Activated CD4-positive, alpha-beta T cell treated with anti-CD3 and anti-CD28 coated beads, Interleukin-2, amount 10 ng/mL, durations not matched to agents 24 days and 14 days (primary cell): ENCODE data around the gene PKD1. TPM values are rescaled to one million over a fixed set of nuclear protein-coding genes. Genes with fewer than 3 reads are reported as not detected.
"Not testable (repeated sequence)": the region's sequence is repeated elsewhere in the genome, so short reads cannot be mapped to it uniquely, and the experiment has no call there.

Source experiments
- DNase-seq: peaks from one replicate; pipeline ENCODE4 v3.0.0; 2022
- H3K27ac Mint-ChIP-seq: one replicate; pipeline ENCODE4 v1.8.0; 2022; ENCODE audit warnings: mild to moderate bottlenecking, mixed read lengths
- H3K27me3 Mint-ChIP-seq: one replicate; pipeline ENCODE4 v1.8.0; 2022; ENCODE audit warnings: mixed read lengths
- H3K36me3 Mint-ChIP-seq: one replicate; pipeline ENCODE4 v1.8.0; 2022; ENCODE audit warnings: low read depth, mild to moderate bottlenecking, mixed read lengths
- H3K4me1 Mint-ChIP-seq: one replicate; pipeline ENCODE4 v1.8.0; 2021; ENCODE audit warnings: mixed read lengths
- H3K4me3 Mint-ChIP-seq: one replicate; pipeline ENCODE4 v1.8.0; 2022; ENCODE audit warnings: mild to moderate bottlenecking, moderate library complexity, mixed read lengths
- H3K9me3 Mint-ChIP-seq: one replicate; pipeline ENCODE4 v1.8.0; 2021; ENCODE audit warnings: mixed read lengths
- intact Hi-C: fragments of 100-400 bp; cut with micrococcal nuclease; formaldehyde crosslinking; loops from one replicate; pipeline ENCODE4 v1.15.1; 2023
- total RNA-seq: library from RNA; stranded (reverse); gene quantifications from 2 replicates; pipeline ENCODE4 v1.2.3, GENCODE V29; 2022

Gene PKD1
- total RNA-seq, 1 donor from 2014 or later, result 93.3 TPM

DNA sequence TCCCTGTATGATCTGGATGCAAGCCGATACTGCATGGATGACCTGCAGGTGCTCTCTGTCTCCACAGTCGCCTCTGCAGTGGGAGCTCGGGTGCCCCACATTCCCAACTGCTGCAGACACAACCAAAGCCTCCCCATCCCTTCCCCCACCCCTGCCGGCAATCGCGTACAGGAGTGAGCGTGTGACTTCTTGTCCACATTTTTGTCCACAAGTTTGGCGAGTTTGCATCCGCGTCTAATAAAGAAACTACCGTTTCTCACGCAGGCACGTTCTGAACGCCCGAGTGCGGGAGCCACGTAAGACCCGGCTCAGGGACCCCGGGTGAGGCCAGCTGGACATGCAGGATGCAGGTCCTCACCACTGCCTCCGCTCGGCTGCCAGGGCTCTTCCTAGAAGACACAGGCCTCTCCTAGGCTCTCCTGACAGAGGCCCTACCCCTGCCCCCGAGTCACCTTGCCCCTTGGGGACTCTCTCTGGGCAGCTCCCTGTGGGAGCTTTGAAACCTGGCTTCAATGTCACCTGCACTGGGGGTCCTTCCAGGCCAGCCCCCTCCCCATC lies 5.7 kb downstream of the PKD1 start:
- H3K36me3 Mint-ChIP-seq, H3K4me1 Mint-ChIP-seq, H3K27me3 Mint-ChIP-seq, DNase-seq, H3K27ac Mint-ChIP-seq, H3K4me3 Mint-ChIP-seq, H3K9me3 Mint-ChIP-seq, intact Hi-C loops: not testable (repeated sequence)

- intact Hi-C loops, H3K4me3 Mint-ChIP-seq, H3K4me1 Mint-ChIP-seq, DNase-seq, H3K36me3 Mint-ChIP-seq, H3K27ac Mint-ChIP-seq, H3K9me3 Mint-ChIP-seq, H3K27me3 Mint-ChIP-seq: not testable (repeated sequence)
These were observed 6.4 kb downstream of the PKD1 start for GRCh38 chr16:2129251-2129650.

- H3K27ac Mint-ChIP-seq, H3K9me3 Mint-ChIP-seq, H3K4me3 Mint-ChIP-seq, H3K36me3 Mint-ChIP-seq, intact Hi-C loops, DNase-seq, H3K4me1 Mint-ChIP-seq, H3K27me3 Mint-ChIP-seq: not testable (repeated sequence)
These were observed 7.9 kb downstream of the PKD1 start for GRCh38 chr16:2127630-2128280.

GRCh38 chr16:2126928-2127556 lies 8.7 kb downstream of the PKD1 start:
- H3K27me3 Mint-ChIP-seq, H3K9me3 Mint-ChIP-seq, H3K4me3 Mint-ChIP-seq, H3K4me1 Mint-ChIP-seq, H3K36me3 Mint-ChIP-seq, H3K27ac Mint-ChIP-seq, intact Hi-C loops, DNase-seq: not testable (repeated sequence)

GRCh38 chr16:2126161-2126743 lies 9.4 kb downstream of the PKD1 start:
- DNase-seq, H3K9me3 Mint-ChIP-seq, H3K4me1 Mint-ChIP-seq, H3K4me3 Mint-ChIP-seq, intact Hi-C loops, H3K27ac Mint-ChIP-seq, H3K36me3 Mint-ChIP-seq, H3K27me3 Mint-ChIP-seq: not testable (repeated sequence)

GRCh38 chr16:2125609-2126008 lies 10.1 kb downstream of the PKD1 start:
- H3K27ac Mint-ChIP-seq, H3K27me3 Mint-ChIP-seq, intact Hi-C loops, H3K4me1 Mint-ChIP-seq, H3K9me3 Mint-ChIP-seq, DNase-seq, H3K4me3 Mint-ChIP-seq, H3K36me3 Mint-ChIP-seq: not testable (repeated sequence)

DNA sequence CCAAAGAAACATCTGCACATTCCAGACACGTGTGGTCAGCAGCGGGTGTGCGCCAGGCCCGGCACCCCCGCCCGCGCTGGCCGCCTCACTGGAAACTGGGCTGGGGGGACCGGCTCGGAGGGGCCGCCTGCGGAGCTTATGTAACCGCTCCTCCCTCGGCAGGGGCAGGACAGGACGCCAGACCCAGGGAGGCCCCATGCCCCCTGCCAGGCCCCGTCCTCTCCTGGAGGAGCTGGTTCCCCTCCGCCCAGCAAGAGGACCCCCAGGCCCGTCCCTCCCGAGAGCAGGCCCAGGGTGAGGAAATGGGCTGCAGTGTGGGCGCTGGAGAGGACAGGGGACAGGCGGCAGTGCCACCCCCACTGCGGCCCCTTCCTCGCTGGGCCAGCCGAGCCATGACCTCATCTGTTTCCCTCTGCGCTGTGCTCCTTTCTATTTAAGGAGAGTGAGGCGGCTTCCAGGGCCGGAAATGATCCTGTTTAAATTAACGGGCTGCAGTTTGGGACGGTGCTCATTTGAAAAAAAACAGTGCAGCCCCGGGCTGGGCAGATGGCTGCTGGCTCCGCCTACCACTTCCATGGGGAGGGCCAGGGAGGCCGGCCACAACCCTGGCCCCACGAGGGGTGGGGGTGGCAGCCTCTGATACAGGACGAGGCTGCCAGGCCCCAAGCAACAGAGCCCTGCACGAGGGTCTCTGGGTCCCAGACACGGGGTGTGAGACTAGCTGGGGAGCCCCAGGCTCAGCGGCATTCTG lies 10.8 kb downstream of the PKD1 start:
- H3K9me3 Mint-ChIP-seq, H3K27ac Mint-ChIP-seq, H3K4me3 Mint-ChIP-seq, H3K27me3 Mint-ChIP-seq, H3K36me3 Mint-ChIP-seq, DNase-seq, H3K4me1 Mint-ChIP-seq, intact Hi-C loops: not testable (repeated sequence)

GRCh38 chr16:2124377-2124693 lies 11.4 kb downstream of the PKD1 start:
- H3K4me1 Mint-ChIP-seq, DNase-seq, H3K36me3 Mint-ChIP-seq, H3K4me3 Mint-ChIP-seq, H3K27me3 Mint-ChIP-seq, H3K9me3 Mint-ChIP-seq, H3K27ac Mint-ChIP-seq, intact Hi-C loops: not testable (repeated sequence)

- intact Hi-C loops, H3K36me3 Mint-ChIP-seq, H3K4me3 Mint-ChIP-seq: not testable (repeated sequence)
These were observed 11.9 kb downstream of the PKD1 start for GRCh38 chr16:2123706-2124376.

DNA sequence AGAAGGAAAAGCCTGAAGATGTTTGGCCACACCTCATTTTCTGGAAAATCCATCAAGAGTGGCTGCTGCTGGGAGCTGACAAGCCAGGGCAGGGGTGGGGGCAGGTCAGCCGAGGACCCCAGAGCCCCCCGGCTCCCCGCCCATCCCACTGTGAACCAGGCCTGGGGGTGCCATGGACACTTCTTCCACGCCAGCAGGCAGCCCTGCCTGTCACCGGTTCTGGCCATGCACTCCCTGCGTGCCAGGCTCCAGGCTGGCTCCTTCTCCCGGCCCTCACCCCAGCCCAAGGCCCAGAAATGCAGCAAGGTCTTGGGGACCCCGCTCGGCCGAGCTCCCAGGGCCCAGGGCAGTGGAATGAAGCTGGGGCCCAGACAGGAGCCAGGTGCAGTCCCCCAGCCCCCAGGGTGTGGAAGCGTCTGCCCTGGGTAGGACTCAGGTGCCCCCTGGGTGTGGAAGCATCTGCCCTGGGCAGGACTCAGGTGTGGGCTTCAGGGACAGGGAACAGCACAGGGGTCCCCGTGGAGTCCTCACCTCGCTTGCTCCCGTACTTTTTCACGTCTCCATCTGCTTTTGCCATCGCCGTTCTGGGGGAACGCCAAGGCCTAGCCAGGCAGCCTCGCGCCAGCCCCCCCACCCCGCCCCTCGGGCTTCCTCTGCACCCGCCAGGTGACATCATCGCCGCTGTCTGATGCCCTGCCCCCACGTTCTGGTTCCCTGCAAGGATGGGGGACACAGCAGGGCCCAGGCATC lies 12.6 kb downstream of the PKD1 start:
- H3K36me3 Mint-ChIP-seq, H3K9me3 Mint-ChIP-seq, H3K4me1 Mint-ChIP-seq, H3K4me3 Mint-ChIP-seq, intact Hi-C loops, H3K27me3 Mint-ChIP-seq, DNase-seq, H3K27ac Mint-ChIP-seq: not testable (repeated sequence)

More at GRCh38 chr16:2123706-2124376, 11.9 kb downstream of the PKD1 start:
- not testable (repeated sequence) for H3K27ac Mint-ChIP-seq, H3K27me3 Mint-ChIP-seq, DNase-seq, H3K9me3 Mint-ChIP-seq, H3K4me1 Mint-ChIP-seq

- H3K27me3 Mint-ChIP-seq, result no peaks in the 10 kb centered on the region
These were observed 13.3 kb downstream of the PKD1 start for GRCh38 chr16:2122429-2122828.

GRCh38 chr16:2121853-2122252 lies 13.8 kb downstream of the PKD1 start:
- Mint-ChIP-seq H3K4me1 (no peaks in the 10 kb centered on the region), H3K27me3 (no peaks in the 10 kb centered on the region), H3K4me3 (no peak overlapping the region), H3K27ac (no peak overlapping the region), H3K9me3 (no peaks in the 10 kb centered on the region), H3K36me3 (no peaks in the 10 kb centered on the region)
- no peak for DNase-seq
- intact Hi-C loops, result no loop called here

More at GRCh38 chr16:2122429-2122828, 13.3 kb downstream of the PKD1 start:
- Mint-ChIP-seq H3K4me3 (no peak overlapping the region), H3K9me3 (no peaks in the 10 kb centered on the region), H3K36me3 (no peaks in the 10 kb centered on the region), H3K27ac (no peak overlapping the region), H3K4me1 (no peaks in the 10 kb centered on the region)
- intact Hi-C loops, result no loop called here
- DNase-seq, result no peak

- H3K27me3 Mint-ChIP-seq, H3K4me1 Mint-ChIP-seq, intact Hi-C loops, H3K27ac Mint-ChIP-seq, H3K4me3 Mint-ChIP-seq, DNase-seq, H3K9me3 Mint-ChIP-seq, H3K36me3 Mint-ChIP-seq: not testable (repeated sequence)
These were observed 14.4 kb downstream of the PKD1 start for GRCh38 chr16:2121325-2121724.
